Uterus (tissue), 4 donors: ENCODE measurements around the gene TNFAIP2. TPM values are rescaled to one million over a fixed set of nuclear protein-coding genes. Genes with fewer than 3 reads are reported as not detected.

Experiments
- DNase-seq, 2 donors: peaks; one replicate each; pipeline ENCODE4 v3.0.0-alpha.2; 2019 to 2020
- H3K27ac ChIP-seq, 2 donors: fragments of 200-600 bp; sonication (generic); 1 replicate in 1 of 2; 2 replicates in 1 of 2; pipeline ENCODE4 v1.5.1; 2016 to 2018
- H3K27me3 ChIP-seq, 2 donors: fragments of 200-600 bp; sonication (generic); one replicate each; pipeline ENCODE4 v1.5.1; 2018 to 2019; ENCODE audit warnings: control low read depth in 1 of 2
- H3K36me3 ChIP-seq, 2 donors: fragments of 200-600 bp; sonication (generic); one replicate each; pipeline ENCODE4 v1.5.1; 2019; ENCODE audit warnings: control low read depth in 1 of 2
- H3K4me1 ChIP-seq, 2 donors: fragments of 200-600 bp; sonication (generic); one replicate each; pipeline ENCODE4 v1.5.1; 2018 to 2019; ENCODE audit warnings: control low read depth in 1 of 2
- H3K4me3 ChIP-seq, 2 donors: fragments of 200-600 bp; sonication (generic); 1 replicate in 1 of 2; 2 replicates in 1 of 2; pipeline ENCODE4 v1.5.1; 2018 to 2019; ENCODE audit warnings: mild to moderate bottlenecking in 1 of 2
- H3K9me3 ChIP-seq, 2 donors: fragments of 200-600 bp; sonication (generic); one replicate each; pipeline ENCODE4 v1.5.1; 2019; ENCODE audit warnings: control low read depth in 1 of 2
- POLR2A ChIP-seq, 2 donors: fragments of 450-650 bp; IDR thresholded peaks; one replicate each; pipeline ENCODE4 v1.6.1; 2016; ENCODE audit warnings: antibody characterized with exemption in 2 of 2, mild to moderate bottlenecking in 1 of 2, moderate library complexity in 1 of 2
- intact Hi-C: fragments of 100-400 bp; cut with DNase I; formaldehyde crosslinking; loops from one replicate; pipeline ENCODE4 v1.15.1; 2023; ENCODE audit warnings: low total_unique reads
- total RNA-seq, 4 donors: library from RNA; depleted of rRNA in 3 of 4; stranded (reverse); fragments of >200 nt in 3 of 4; gene quantifications; one replicate each; pipeline versions ENCODE4 v1.1.0 to v1.2.4, GENCODE V29; 2014 to 2023
- TF ChIP-seq, protein P1 (sequence below), 4 experiments: fragments of 200-600 bp in 2 of 4; fragments of 450-650 bp in 2 of 4; sonication (generic) in 2 of 4; IDR thresholded peaks; one replicate each; pipeline ENCODE4 v1.5.1; 2016 to 2019; ENCODE audit warnings: antibody characterized with exemption in 4 of 4, mild to moderate bottlenecking in 2 of 4, moderate library complexity in 1 of 4
- donor health status: DM: yes; HTN: yes; CAD: no.

Gene TNFAIP2
- total RNA-seq, 4 donors from 2014 or later, result 29.4 to 81.4 (median 60.6) TPM

DNA sequence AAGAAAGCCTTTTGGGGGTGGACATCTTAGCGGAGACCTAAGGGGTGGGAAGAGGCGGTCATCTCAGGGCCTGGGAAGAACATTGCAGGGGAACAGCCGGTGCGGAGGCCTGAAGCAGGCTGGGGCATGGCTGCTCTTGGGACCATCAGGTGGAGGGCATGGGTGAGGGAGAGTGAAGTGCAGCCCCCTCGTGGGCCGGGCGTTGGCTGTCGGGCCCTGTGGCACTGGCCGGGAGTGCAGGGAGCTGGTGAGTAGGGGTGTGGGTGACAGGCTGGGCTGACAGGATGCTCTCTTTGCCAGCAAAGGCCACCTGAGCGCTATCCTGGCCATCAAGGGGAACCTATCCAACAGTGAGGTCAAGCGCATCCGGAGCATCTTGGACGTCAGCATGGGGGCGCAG is 11.7 kb downstream of the TNFAIP2 start:
- H3K4me3 ChIP-seq, result no peak overlapping the region
- H3K36me3 ChIP-seq, result no peaks in the 10 kb centered on the region
- intact Hi-C loops, result no loop called here
- no peak overlapping the region for H3K27ac ChIP-seq
- no peaks in the 10 kb centered on the region for H3K9me3 ChIP-seq
- H3K4me1 ChIP-seq, result peaks cover 0 to 28% of the 10 kb centered on the region in 2 donors
- TF ChIP-seq, protein P1, sequence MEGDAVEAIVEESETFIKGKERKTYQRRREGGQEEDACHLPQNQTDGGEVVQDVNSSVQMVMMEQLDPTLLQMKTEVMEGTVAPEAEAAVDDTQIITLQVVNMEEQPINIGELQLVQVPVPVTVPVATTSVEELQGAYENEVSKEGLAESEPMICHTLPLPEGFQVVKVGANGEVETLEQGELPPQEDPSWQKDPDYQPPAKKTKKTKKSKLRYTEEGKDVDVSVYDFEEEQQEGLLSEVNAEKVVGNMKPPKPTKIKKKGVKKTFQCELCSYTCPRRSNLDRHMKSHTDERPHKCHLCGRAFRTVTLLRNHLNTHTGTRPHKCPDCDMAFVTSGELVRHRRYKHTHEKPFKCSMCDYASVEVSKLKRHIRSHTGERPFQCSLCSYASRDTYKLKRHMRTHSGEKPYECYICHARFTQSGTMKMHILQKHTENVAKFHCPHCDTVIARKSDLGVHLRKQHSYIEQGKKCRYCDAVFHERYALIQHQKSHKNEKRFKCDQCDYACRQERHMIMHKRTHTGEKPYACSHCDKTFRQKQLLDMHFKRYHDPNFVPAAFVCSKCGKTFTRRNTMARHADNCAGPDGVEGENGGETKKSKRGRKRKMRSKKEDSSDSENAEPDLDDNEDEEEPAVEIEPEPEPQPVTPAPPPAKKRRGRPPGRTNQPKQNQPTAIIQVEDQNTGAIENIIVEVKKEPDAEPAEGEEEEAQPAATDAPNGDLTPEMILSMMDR (IDR thresholded peaks at IDR 0.05), result no peak
- no peak for TF ChIP-seq POLR2A (IDR thresholded peaks at IDR 0.05)
- DNase-seq, result no peak
- H3K27me3 ChIP-seq, result no peaks in the 10 kb centered on the region

DNA sequence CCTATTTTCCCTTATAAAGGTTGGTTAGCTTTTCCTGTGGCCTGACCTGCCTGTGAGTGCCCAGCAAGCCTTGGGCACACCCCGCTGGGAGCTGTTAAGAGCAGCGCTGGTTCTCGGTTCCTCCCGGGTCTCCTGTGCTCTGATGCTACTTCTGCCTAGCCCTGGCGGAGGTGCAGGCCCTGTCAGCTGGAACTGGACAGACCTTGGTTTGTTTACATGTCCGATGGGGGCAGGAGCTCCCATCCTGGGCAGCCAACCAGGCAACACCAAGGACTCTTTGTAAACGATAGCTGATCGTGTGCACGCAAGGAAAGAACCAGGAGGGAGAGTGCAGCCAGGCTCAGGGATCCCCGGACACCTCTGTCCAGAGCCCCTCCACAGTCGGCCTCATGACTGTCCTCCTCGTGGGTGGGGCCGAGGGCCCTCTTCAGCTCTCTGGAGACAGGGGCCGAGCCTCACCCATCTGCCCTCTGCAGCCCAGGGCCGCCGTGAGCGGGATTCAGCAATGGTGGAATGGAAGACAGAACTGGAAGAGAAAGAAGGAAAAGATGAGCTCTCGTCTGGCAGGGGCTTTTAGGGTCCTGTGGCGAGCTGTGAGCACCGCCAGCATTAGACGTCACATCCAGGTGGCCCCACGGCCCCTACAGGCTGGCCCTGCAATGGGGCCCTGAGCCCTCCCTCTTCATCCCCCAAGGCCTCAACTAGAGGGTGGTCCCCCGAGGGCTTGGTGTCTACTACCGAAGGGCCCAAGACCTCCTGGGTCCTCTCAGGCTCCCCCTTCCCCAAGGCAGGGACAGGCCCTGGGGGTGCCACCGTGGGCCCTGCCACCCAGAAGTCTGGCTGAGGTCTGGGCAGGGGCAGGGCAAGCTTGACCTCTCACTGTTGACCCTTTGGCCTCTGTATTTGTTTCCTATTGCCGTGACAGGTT is 12.3 kb downstream of the TNFAIP2 start:
- Histone ChIP-seq H3K4me1 (peaks cover 0 to 25% of the 10 kb centered on the region in 2 donors), H3K36me3 (no peaks in the 10 kb centered on the region), H3K27ac (no peak overlapping the region), H3K4me3 (no peak overlapping the region), H3K9me3 (no peaks in the 10 kb centered on the region), H3K27me3 (no peaks in the 10 kb centered on the region)
- intact Hi-C loops, result no loop called here
- no peak for DNase-seq
- no peak for TF ChIP-seq POLR2A (IDR thresholded peaks at IDR 0.05)
- TF ChIP-seq, protein P1 (IDR thresholded peaks at IDR 0.05), result no peak

DNA sequence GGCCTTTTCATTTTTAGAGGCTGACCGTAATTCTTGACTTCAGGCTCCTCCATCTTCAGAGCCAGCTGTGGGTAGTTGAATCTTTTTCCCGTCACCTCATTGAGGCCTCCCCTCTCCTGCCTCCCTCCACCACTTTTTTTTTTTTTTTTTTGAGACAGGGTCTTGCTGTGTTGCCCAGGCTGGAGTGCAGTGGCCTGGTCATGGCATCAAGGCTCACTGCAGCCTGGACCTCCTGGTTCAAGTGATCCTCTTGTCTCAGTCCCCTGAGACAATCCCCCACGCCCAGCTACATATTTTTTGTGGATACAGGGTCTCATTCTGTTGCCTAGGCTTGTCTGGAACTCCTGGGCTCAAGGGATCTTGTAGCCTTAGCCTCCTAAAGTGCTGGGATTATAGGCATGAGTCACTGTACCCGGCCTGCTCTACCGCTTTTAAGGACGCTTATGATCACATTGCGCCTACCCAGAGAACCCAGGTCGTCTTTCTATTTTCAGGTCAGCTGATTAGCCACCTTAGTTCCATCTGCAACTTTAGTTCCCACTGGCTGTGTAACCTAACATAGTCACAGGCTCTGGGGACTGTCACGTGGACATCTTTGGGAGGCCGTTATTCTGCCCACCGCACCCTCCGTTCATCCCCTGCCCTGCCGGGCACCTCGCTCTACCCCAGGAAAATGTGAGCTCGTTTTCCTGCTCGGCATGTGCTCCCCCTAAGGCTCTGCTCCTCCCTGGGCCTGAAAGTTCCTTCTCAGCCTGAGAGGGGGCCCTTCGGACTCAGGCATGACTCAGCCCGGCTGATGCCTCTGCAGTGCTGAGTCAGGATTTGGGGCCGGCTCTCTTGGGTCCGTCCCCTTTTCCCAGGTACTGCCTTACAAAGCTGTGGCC is 13.4 kb downstream of the TNFAIP2 start:
- intact Hi-C loops, result no loop called here
- peak; percentile 63 to 69 for DNase-seq
- TF ChIP-seq, protein P1 (IDR thresholded peaks at IDR 0.05), result peak in 1 of 4 experiments; percentile 1
- no peak for TF ChIP-seq POLR2A (IDR thresholded peaks at IDR 0.05)
- Histone ChIP-seq H3K4me1 (peaks cover 0 to 15% of the 10 kb centered on the region in 2 donors), H3K4me3 (no peak overlapping the region), H3K36me3 (no peaks in the 10 kb centered on the region), H3K9me3 (no peaks in the 10 kb centered on the region), H3K27me3 (no peaks in the 10 kb centered on the region), H3K27ac (peak overlapping the region; percentile 53 to 72)

DNA sequence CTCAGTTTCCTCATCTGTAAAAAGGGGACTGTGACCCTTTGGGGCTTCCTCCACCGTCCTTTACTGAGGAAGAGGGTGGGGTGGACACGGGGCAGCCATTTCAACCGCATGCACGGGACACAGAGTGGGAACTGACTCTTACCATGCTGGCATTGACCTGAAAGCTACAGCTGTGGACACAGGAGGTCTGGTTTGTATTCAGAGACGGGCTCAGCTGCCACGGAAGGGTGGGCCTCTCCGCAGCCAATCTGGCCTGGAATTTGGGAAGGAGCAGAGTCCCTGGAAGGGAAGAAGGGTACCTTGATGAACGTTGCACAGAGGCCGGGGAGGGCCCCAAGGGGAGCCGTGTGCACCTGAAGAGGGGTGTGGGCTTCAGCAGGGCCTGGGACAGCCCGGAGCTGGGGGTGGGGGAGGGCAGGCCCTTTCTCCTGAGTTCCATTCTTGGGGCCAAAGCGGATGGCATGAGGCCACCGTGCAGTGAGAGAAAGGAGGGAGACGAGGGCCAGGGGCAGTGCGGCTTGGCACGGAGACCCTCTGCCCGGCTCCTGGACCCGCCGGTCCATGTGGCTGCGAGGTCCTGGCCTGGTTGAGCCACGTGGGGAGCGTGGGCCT is 14.5 kb downstream of the TNFAIP2 start:
- Histone ChIP-seq H3K27me3 (no peaks in the 10 kb centered on the region), H3K4me3 (no peak overlapping the region), H3K9me3 (no peaks in the 10 kb centered on the region), H3K4me1 (peaks cover 0 to 15% of the 10 kb centered on the region in 2 donors), H3K27ac (peak overlapping the region; percentile 53 to 72), H3K36me3 (no peaks in the 10 kb centered on the region)
- intact Hi-C loops, result no loop called here
- TF ChIP-seq, protein P1 (IDR thresholded peaks at IDR 0.05), result no peak
- no peak for TF ChIP-seq POLR2A (IDR thresholded peaks at IDR 0.05)
- peak in 1 of 2 donors; percentile 23 for DNase-seq
